Measurements from ENCODE around the gene TBXT. TPM values are rescaled to one million over a fixed set of nuclear protein-coding genes. Genes with fewer than 3 reads are reported as not detected.

The TBXT gene
- total and polyA plus RNA-seq, 9 donors = not detected

DNA sequence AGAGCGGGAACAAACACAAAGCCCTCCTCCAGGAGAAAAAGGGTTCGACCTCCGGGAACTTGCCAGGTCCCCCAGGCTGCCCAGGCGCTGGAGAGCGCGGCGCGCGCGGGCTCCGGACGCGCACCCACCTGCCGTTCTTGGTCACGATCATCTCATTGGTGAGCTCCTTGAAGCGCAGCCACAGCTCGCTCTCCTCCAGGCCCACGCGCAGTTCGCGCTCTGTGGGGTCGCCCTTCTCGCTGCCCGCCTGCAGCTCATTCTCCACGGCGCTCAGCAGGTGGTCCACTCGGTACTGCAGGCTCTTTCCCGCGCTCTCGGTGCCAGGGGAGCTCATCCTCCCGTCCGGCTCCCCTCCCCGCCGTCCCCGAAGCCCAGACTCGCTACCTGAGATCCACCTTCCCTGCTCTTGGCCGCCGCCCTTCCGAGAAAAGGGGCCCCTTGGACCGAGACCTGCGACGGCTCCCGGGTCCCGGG lies 356 bp downstream of the TBXT start:
- no peak for DNase-seq
- Histone ChIP-seq H3K27ac (no peak overlapping the region), H3K4me3 (no peak overlapping the region), H3K9me3 (no peaks in the 10 kb centered on the region), H3K4me1 (ENCODE audit: insufficient read depth) (peaks cover 3% of the 10 kb centered on the region), H3K36me3 (no peaks in the 10 kb centered on the region), H3K27me3 (peaks cover 3% of the 10 kb centered on the region)
- TF ChIP-seq, protein P1, sequence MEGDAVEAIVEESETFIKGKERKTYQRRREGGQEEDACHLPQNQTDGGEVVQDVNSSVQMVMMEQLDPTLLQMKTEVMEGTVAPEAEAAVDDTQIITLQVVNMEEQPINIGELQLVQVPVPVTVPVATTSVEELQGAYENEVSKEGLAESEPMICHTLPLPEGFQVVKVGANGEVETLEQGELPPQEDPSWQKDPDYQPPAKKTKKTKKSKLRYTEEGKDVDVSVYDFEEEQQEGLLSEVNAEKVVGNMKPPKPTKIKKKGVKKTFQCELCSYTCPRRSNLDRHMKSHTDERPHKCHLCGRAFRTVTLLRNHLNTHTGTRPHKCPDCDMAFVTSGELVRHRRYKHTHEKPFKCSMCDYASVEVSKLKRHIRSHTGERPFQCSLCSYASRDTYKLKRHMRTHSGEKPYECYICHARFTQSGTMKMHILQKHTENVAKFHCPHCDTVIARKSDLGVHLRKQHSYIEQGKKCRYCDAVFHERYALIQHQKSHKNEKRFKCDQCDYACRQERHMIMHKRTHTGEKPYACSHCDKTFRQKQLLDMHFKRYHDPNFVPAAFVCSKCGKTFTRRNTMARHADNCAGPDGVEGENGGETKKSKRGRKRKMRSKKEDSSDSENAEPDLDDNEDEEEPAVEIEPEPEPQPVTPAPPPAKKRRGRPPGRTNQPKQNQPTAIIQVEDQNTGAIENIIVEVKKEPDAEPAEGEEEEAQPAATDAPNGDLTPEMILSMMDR (IDR thresholded peaks at IDR 0.05) = no peak
- no peak for TF ChIP-seq POLR2A (IDR thresholded peaks at IDR 0.05)
- no peak for TF ChIP-seq EP300 (IDR thresholded peaks at IDR 0.05)
- 0 to 1% (median 1%) methylated on average over 43 to 44 of the region's 44 CpGs for WGBS, 3 donors
- intact Hi-C loops (cut with DNase I) = no loop called here

DNA sequence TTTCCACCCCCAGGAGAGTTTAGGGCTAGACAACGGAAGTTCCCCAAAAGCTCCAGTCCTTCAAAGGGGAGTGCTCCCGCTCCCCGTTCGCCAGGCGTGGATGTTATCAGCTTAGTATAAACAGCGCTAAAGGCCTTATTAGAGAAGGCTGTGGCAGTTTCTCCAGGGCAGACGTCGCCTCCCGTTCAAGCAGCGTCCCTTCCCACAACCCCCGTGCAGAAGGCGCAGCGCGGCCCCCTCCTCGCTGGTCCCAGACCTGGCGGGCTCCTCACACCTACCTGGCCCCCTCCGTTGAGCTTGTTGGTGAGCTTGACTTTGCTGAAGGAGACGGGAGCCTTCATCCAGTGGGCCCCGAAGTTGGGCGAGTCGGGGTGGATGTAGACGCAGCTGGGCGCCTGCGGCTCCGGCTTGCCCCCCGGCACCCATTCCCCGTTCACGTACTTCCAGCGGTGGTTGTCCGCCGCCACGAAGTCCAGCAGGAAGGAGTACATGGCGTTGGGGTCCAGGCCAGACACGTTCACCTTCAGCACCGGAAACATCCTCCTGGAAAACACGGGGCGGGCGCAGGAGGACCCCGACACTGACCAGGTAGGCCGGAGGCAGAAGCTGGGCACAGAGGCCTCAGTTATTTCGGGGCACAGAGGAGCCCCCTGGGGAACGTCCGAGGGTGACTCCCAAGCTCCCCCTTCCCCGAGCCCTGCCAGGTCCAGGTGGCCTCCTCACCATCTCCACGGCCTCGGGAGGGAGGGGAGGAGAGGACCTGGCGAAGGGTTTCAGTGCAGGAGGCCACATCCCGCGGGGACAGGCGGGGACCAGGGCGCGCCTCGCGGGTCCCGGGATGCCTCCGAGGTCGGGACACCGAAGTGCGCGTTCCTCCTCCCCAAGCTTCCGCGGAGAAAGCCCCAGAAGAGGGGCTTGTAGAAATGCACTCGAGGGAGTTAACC lies 1.1 kb downstream of the TBXT start:
- no peaks in the 10 kb centered on the region for H3K36me3 ChIP-seq
- no peak overlapping the region for H3K4me3 ChIP-seq
- WGBS, 3 donors = 1% methylated on average over 55 to 63 of the region's 63 CpGs
- TF ChIP-seq, protein P1 (IDR thresholded peaks at IDR 0.05) = no peak
- TF ChIP-seq EP300 (IDR thresholded peaks at IDR 0.05) = no peak
- TF ChIP-seq POLR2A (IDR thresholded peaks at IDR 0.05) = no peak
- no peaks in the 10 kb centered on the region for H3K9me3 ChIP-seq
- H3K27ac ChIP-seq = no peak overlapping the region
- peaks cover 3% of the 10 kb centered on the region for H3K27me3 ChIP-seq
- no peak for DNase-seq
- peaks cover 3% of the 10 kb centered on the region for H3K4me1 ChIP-seq (ENCODE audit: insufficient read depth)
- intact Hi-C loops (cut with DNase I) = no loop called here

DNA sequence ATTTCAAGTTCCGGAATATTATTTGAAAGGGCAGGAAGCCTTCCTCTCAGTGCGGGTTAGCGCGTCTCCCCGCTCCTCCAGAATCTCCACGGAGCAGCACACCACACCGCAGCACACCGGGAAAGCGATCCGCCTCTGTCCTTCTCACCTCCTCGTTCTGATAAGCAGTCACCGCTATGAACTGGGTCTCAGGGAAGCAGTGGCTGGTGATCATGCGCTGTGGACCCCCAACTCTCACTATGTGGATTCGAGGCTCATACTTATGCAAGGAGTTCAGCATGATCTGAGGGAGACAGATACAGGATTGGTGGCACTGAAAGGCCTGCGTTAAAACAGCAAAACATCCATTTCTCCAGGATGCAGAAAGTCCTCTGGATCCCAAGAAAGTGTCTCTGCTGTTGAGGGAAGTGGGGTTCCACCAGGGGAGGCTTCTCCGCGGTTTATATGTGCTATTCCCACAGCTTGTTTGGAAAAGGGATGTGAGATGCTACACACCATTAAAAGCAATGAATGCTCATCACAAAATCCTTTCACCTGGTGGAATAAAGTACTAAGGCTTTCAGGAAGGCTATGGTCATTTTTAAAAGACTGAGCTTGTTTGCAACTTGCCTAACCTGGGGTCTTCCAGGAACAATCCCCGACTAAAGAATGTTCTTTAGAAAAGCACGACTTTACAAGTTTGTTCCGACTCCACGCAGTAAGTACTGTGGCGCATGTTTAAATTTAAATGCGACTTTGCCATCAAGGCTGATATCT lies 1.9 kb downstream of the TBXT start:
- DNase-seq = no peak
- Histone ChIP-seq H3K4me3 (no peak overlapping the region), H3K36me3 (no peaks in the 10 kb centered on the region), H3K4me1 (ENCODE audit: insufficient read depth) (peaks cover 3% of the 10 kb centered on the region), H3K27ac (no peak overlapping the region), H3K9me3 (no peaks in the 10 kb centered on the region), H3K27me3 (peaks cover 3% of the 10 kb centered on the region)
- intact Hi-C loops (cut with DNase I) = no loop called here
- TF ChIP-seq POLR2A (IDR thresholded peaks at IDR 0.05) = no peak
- TF ChIP-seq, protein P1 (IDR thresholded peaks at IDR 0.05) = no peak
- TF ChIP-seq EP300 (IDR thresholded peaks at IDR 0.05) = no peak
- 5 to 8% (median 6%) methylated on average over 23 of the region's 23 CpGs for WGBS, 3 donors

GRCh38 chr6:166162599-166163342 lies 4.9 kb downstream of the TBXT start:
- Histone ChIP-seq H3K27me3 (peaks cover 3% of the 10 kb centered on the region), H3K4me1 (ENCODE audit: insufficient read depth) (no peaks in the 10 kb centered on the region), H3K9me3 (no peaks in the 10 kb centered on the region), H3K36me3 (no peaks in the 10 kb centered on the region), H3K4me3 (no peak overlapping the region), H3K27ac (no peak overlapping the region)
- TF ChIP-seq POLR2A (IDR thresholded peaks at IDR 0.05) = no peak
- TF ChIP-seq EP300 (IDR thresholded peaks at IDR 0.05) = no peak
- TF ChIP-seq, protein P1 (IDR thresholded peaks at IDR 0.05) = no peak
- no peak for DNase-seq
- WGBS, 3 donors = 38 to 55% (median 38%) methylated on average over 1 of the region's 1 CpG
- intact Hi-C loops (cut with DNase I) = no loop called here
